H54 (cell line): ENCODE measurements around the gene CSF3.

Experiments used
- DNase-seq: peaks from one replicate; pipeline ENCODE4 v3.0.0; 2011; ENCODE audit warnings: low spot score, mixed read lengths; ENCODE audit not compliant: insufficient read length
- FAIRE-seq: peaks from 3 replicates; lab custom pipeline; 2011; peaks lifted over from hg19 to GRCh38; lab: Jason Lieb, UNC
- POLR2A ChIP-seq: IDR thresholded peaks from 2 replicates; pipeline ENCODE4 v1.6.1; 2011; ENCODE audit warnings: low read depth, mild to moderate bottlenecking, low read length

CSF3 gene

GRCh38 chr17:40015005-40015997 is at the start of gene CSF3:
CSF3 (plus strand) TSS chr17:40015440; CDS start chr17:40015475, 35 bp downstream.
- no peak for DNase-seq
- no peak for FAIRE-seq

GRCh38 chr17:39966771-39967170 is 48.5 kb upstream of the CSF3 start:
- TF ChIP-seq POLR2A: no peak
- DNase-seq: no peak

More at GRCh38 chr17:40015005-40015997, at the start of gene CSF3:
- TF ChIP-seq POLR2A: no peak

DNA sequence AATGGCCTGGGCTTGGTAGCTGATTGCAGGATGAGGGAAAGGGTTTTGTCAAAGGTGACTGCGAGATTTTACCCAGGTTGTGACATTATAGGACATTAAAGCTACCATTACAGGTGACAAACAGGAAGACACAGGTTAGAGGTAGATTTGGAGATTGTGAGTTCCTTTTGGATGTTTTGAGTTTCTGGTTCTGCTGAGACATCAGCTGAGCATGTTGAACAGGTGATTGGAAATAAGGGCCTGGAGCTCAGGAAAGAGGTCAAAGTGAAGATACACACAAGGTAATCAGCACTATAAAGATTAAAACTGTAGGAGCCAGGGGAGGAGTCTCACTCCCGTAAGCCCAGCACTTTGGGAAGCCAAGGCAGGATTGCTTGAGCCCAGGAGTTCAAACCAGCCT is 46.5 kb upstream of the CSF3 start:
- no peak for FAIRE-seq
- DNase-seq: no peak
- TF ChIP-seq POLR2A: no peak

More at GRCh38 chr17:39966771-39967170, 48.5 kb upstream of the CSF3 start:
- FAIRE-seq: no peak

DNA sequence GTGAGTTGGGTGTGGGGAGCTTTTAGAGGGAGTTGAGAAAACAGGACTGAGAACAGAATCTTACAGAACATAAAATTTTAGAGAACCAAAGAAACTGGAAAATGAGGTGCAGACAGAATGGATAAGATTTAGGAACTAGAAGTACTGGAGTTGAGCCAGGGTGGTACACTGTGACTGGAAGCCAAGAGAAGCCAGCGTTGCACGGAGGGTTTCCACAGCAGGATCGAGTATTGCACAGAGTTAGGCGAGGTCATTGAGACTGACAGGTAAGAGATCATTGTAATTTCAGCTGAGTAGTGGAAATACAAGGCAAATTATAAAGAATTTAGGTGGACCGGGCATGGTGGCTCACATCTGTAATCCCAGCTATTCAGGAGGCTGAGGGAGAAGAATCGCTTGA is 45.9 kb upstream of the CSF3 start:
- FAIRE-seq: no peak
- DNase-seq: no peak
- TF ChIP-seq POLR2A: no peak

GRCh38 chr17:39970157-39970692 is 45.0 kb upstream of the CSF3 start:
- DNase-seq: no peak
- no peak for FAIRE-seq
- TF ChIP-seq POLR2A: no peak

DNA sequence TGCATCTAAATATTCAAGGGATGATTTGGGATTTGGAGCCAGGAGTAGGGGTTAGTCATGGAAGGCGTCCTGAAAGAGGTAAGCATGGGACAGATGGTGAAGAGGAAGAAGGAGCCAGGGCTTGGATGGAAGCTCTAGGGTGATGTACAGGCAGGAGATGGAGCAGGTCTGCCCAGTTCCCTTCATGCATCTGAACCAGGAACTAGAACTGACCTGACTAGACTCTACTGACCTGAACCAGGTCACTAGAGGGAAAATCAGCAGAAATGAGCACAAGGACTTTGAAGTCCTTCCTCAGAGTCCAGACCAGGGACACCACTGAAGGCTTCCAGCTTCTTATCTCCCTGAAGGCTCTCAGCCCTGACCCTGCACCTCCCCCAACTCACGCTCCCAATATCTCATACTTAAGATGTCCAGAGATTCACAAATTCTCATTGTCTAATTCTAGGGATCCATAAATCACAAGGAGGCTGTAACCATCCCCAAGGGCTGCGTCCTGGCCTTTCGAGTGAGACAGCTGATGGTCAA is 44.1 kb upstream of the CSF3 start:
- TF ChIP-seq POLR2A: no peak
- DNase-seq: no peak
- no peak for FAIRE-seq

DNA sequence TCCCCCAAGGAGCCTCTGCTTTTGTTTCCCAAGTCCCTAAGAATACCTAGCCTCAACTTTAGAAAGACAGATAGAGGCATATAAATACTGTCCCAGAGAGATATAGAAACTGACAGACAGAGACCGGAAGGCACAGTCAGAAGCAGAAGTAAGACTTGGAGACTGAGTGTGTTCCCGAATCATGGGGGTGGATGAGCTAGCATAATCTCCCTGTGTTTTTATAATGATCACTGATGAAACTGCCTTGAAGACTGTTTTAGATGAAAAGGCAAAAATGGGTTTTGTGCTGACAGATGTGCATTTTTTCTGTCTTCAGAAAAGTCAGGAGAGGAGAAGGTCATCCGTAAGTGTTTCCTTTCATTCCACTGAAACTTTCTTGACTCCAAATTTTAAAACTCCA is 43.0 kb upstream of the CSF3 start:
- TF ChIP-seq POLR2A: no peak
- FAIRE-seq (no peak), DNase-seq (no peak)

DNA sequence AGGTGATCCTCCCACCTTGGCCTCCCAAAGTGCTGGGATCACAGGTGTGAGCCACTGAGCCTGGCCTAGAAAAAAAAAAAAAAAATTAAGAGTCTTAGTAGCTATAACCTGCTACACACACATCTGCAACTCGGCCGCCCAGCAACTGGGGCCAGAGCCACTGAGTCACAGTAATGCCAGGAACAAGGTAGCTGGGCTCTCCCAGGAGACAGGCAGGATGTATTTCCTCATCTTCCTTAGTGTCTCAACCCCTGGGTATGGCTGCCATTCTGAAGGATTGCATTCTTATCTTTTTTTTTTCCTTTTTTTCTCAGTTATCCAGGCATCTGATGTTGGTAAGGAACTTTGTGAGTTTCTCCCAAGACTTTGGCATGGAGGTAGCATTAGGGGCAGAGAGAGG is 41.7 kb upstream of the CSF3 start:
- DNase-seq: no peak
- no peak for TF ChIP-seq POLR2A
- no peak for FAIRE-seq

DNA sequence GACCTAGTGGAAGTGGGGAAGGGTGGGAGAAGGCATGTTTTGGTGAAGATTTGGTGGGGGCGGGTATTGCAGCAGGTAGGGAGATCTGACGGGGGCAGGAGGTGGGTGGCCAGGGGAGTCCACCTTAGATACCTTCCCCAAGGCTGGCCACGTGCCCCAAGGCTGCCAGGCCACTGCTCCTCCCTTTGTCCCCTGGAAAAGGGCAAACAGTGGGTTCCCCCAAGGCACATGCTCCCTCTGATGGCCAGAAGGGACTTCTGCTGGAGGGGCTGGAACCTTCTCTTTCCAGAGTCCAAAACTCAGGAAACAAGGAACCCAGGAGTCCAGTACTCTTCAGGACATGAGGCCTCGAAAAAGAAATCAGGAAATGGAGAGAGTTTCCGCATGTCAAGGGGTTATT is 40.8 kb upstream of the CSF3 start:
- no peak for FAIRE-seq
- no peak for DNase-seq
- no peak for TF ChIP-seq POLR2A

GRCh38 chr17:39975801-39976200 is 39.4 kb upstream of the CSF3 start:
- DNase-seq: no peak
- no peak for FAIRE-seq
- TF ChIP-seq POLR2A: no peak

DNA sequence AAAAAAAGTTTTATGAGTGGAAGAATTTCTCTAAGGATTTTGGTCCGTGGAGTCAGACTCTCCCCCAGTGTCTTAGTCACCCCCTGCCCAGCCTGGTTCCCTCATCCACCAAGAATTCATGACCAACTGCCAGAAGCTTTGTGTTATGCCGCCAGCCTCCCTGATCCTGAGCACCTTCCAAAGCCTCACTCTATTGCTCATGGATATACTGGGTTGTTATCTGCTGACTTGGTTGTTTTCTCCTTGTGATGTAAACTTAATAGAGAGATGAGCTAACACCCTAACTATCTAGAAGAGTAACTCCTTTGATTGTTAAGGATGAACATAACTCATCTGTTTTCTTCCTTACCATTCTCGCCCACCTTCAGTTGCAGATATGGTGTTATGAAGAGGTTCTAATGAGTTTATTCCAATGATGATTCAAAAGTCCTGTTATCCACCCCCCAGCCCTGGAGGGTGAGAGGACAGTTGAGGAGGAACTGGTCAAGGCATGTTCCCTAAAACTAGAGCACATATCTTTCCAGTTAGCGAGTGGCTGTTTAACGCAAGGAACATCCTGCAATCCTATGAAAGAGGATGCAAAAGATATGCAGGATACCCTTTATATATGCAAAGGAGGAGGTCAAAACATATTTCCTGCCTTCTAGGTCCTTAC is 36.1 kb upstream of the CSF3 start:
- FAIRE-seq (peak; percentile 65), DNase-seq (peak; percentile 72)
- no peak for TF ChIP-seq POLR2A

DNA sequence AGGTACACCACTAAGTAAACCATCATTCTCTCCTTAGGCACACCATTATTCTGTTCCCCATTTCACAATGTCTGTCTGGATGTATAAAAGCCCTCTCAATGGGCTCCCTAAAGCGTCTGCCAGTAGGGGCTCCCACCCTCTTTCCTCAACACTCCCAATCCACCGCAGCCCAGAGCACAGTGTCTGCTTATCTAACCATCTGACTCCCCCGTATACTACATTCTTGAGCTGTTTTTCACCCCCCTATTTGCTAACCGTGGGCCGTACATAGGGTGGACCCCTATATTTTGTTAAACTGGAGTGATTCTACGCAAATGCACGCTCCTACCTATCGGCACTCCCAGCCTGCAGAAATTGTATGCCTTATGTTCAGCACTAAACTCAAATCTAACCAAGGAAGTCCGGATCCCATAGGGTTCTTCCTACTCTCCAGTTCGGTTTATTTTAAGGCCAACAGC is 35.3 kb upstream of the CSF3 start:
- no peak for TF ChIP-seq POLR2A
- FAIRE-seq: no peak

DNA sequence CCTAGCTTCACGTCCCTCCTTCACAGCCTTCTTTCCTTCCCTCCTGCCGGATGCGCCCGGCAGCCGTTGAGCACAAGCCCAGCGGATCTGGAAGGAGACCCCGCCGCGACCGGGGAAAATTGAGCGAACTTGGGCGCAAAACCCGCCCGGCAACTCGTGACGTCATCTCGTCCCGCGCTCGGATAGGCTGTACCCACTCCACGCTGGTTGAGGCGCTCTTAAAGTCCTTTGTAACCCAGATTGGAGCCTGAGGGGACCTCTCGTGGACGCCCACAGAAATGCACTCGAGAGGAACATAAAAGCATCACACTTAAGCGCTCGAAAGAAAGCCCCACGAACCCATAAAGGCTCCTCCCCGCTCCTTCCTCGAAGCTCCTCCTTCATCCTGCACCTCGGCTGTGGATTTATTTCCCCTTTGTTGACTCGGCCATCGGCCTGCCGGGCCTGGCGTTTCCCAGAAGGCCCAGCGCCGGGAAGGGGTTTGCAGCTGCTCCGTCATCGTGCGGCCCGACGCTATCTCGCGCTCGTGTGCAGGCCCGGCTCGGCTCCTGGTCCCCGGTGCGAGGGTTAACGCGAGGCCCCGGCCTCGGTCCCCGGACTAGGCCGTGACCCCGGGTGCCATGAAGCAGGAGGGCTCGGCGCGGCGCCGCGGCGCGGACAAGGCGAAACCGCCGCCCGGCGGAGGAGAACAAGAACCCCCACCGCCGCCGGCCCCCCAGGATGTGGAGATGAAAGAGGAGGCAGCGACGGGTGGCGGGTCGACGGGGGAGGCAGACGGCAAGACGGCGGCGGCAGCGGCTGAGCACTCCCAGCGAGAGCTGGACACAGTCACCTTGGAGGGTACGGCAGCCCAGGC is 34.7 kb upstream of the CSF3 start, which contains the start of gene PSMD3:
Gene PSMD3 (plus strand): TSS at position 457 of the 856 bp plus-strand sequence. CDS start 164 bp downstream, at position 621.
- FAIRE-seq (peak; percentile 75), DNase-seq (peak; percentile 91)
- peak; percentile 89 for TF ChIP-seq POLR2A

More for the DNA sequence above, 35.3 kb upstream of the CSF3 start:
- no peak for DNase-seq
